Kidney tubule cell (primary cell): ENCODE measurements around the gene ACOT8.
"Not testable (repeated sequence)": the region's sequence is repeated elsewhere in the genome, so short reads cannot be mapped to it uniquely, and the experiment has no call there.

Source experiments
- DNase-seq: peaks from one replicate; pipeline ENCODE4 v3.0.0-alpha.2; 2018; ENCODE audit warnings: low spot score

The ACOT8 gene

DNA sequence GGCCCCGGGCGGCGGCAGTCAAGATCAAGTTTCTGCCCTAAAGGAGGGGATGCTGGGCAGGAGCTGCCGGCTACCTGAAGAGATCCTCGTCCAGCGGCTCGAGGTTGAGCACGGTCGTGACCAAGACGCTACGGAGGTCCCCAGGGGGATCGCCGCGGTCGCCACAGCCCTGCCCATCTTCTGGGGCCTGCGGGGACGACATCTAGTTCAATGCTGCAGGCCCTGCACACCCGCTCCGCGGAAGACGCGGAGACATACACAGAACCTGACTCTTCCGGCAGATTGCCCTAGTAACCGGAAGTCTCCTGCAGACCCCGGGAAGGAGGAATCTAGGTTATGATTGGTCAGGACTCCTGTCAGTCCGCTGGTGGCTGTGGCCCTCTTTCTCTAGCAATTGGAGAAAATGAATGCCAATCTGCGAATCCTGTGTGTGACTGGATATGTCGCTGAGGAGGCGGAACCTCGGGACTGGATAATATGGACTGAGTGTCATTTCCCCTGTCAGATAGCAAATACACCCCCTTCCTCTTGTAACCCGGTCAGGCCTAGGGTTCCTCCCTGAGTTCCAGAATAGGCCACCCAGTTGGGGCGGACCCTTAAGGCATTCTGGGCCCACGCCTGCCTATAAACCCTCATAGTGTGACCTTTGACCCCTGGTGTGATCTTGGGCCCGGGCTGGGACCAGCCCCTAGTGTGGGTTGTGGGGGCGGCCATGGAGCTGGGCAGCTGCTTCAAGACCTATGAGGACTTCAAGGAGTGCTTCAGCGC is at the start of gene ACOT8, which contains the start of gene ZSWIM3:
Gene ACOT8 (minus strand): TSS at position 279 of the 768 bp plus-strand sequence. CDS start 77 bp downstream, at position 202.
Gene ZSWIM3 (plus strand): TSS at position 501 of the 768 bp plus-strand sequence. CDS start 212 bp downstream, at position 713.
- peak; percentile 100 for DNase-seq

DNA sequence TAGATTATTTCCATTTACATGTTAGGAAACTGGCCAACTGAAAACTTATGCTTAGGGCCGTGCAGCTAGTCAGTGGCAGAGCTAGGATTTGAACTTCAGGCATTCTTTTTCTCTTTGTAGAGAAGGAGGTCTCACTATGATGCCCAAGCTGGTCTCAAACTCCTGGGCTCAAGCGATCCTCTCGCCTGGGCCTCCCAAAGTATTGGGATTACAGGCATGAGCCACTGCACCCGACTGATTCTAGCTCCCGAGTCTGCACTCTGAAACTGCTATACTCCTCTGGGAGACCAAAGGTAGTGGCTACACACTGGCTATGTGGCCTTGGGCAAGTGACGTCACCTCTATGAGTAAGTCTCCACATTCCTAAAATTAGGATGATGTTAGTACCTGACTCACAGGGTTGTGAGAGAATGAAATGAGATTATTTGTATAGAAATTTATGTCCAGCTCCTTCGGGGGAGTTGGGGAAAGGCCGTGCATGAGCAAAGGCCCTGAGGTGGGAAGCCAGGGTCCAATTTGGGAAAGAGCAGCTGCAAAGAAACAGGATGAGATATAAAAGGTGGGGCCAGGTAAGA is 48.4 kb upstream of the ACOT8 start:
- DNase-seq = peak; percentile 88

DNA sequence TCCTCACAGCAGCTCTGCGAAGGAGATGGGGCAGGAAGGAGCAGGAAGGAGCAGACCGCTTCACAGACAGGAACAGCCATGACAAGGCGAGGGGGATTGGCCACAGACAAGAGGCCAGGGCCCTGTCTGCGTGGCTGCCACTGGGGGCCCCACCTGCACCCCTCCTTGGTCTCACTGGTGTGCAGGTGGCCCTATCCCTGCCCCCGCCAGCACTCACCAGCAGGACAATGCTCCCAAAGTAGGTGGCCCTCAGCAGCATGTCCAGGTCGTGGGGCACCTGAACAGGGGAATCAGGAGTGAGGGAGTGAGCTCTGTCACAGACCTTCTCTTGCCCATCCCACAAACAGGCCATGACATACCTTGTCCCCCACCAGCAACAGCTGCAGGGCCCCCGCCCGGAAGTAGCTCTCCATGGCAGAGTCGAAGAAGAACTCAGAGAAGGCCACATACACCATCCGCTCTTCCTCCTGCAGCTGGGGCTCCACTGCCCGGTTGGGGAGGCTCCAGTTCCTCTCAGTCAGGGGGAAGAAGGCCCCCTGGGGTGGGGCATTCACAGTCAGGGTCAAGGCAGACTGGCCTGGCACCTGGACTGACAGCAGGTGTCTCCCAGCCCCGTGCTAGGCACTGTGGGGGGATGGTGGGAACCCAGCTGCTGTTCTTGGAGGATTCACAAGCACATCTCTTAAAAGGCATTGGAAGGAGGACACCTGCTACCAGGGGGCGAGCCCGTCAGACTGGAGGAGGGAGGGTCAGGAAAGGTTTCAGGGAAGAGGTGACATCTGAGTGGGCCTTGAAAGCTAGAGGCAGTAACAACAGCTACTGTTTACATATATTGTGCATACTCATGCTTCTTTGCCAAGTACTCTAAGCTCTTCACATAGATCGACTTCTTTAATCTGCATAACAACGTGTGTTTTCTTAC is 47.7 kb upstream of the ACOT8 start:
- no peak for DNase-seq

DNA sequence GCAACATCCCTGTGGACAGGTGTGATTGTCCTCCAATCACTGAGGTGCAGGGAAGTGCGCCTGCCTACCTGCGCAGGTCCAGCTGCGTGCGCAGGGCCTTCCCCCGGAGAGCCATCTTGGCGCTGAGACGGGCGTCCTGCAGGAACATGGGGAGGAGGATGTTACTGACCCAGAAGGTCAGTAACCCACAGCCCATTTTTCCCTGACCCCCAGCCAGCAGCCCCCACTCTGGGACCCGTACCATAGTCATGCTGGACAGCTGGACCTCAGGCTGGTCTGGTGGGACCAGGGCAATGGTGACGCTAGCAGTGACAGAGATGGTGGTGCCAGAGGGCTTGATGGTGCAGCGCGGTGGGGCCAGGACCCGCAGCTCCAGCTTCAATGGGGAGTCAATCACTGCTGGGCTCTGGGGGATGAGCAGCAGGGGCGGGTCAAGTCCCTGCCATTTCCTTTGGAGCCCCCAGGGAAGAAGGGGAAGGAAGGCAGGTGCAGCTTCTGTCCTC is 45.1 kb upstream of the ACOT8 start:
- no peak for DNase-seq

DNA sequence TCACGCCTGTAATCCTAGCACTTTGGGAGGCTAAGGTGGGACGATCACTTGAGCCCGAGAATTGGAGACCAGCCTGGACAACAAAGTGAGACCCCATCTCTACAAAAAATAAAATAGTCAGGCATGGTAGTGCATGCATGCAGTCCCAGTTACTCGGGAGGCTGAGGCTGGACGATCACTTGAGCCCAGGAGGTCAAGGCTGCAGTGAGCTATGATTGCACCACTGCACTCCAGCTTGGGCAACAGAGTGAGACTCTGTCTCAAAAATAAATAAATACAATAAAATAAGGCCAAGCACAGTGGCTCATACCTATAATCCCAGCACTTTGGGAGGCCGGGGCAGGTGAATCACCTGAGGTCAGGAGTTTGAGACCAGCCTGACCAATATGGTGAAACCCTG is 44.1 kb upstream of the ACOT8 start:
- DNase-seq = not testable (repeated sequence)

DNA sequence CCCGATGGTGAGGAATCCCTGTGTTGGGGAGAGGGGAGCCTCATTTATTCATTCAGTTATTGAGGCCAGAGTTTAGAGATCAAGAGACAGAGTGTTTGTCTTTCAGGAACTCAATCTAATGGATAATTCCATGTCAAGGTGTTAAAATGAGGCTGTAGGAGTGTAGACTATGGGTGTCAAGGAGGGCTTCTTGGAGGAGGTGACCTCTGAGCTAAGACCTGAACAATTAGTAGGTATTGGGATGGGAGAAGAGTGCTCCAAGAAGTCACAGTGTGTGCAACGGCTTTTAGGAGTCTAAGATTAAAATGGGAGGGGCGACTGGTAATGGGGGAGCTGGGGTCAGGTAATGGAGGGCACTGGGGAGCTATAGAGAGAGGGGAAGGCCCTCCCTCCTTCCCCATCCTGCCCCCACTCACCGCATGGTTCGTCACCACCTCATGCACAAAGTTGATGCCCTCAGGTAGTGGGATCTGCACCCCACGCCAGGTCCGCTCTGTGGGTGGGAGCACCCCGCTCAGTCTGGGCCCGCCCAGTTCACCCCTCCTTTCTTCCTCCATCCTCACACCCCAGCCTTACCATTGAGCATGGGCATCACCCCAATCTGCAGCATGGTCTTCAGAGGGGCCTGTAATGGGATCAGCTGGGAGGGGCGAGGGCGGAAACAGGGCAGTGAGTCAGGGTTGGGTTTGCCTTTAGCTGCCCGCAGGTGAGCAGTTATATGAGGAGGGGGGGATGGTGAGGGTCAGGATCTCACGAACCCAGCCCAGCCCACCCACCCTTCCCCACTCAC is 42.0 kb upstream of the ACOT8 start:
- no peak for DNase-seq

DNA sequence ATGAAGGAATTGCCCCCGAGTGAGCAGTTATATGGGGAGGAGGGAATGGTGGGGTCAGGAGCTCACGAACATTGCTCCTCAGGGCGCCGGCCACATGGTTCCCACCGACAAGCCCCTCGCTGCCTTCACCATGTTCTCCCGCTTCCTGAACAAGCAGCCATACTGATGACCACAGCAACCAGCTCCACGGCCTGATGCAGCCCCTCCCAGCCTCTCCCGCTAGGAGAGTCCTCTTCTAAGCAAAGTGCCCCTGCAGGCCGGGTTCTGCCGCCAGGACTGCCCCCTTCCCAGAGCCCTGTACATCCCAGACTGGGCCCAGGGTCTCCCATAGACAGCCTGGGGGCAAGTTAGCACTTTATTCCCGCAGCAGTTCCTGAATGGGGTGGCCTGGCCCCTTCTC is 41.1 kb upstream of the ACOT8 start:
- no peak for DNase-seq

DNA sequence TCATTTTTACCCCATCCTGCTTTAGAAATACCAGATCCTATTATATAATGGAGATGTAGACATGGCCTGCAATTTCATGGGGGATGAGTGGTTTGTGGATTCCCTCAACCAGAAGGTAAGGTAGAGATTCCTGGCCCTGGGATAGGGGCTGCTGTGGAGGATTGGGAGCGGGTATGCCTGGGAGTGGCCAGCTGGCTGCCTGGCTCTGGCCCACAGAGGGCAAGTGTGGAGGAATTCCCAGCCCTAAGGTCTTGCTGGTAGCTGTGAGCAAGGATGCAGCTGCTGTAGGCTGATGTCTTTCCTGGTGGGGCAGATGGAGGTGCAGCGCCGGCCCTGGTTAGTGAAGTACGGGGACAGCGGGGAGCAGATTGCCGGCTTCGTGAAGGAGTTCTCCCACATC is 40.5 kb upstream of the ACOT8 start:
- no peak for DNase-seq

DNA sequence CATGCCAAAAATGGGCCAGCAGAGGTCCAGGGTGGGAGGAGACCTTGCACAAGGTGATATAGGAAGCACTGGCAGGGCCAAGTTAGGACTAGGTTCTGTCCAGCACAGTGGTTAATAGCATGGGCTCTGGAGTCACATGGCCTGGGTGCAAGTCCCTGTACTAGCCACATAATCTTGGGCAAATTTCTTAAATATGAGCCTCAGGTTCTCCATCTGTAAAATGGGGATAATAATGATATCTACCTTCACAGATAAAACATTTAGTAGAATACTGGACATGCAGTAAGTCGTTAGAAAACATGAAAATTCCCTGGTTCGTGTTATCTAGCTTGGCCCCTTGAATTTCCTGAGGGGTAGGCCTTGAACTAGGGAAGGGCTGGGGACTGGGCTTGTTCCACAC is 40.1 kb upstream of the ACOT8 start:
- no peak for DNase-seq

DNA sequence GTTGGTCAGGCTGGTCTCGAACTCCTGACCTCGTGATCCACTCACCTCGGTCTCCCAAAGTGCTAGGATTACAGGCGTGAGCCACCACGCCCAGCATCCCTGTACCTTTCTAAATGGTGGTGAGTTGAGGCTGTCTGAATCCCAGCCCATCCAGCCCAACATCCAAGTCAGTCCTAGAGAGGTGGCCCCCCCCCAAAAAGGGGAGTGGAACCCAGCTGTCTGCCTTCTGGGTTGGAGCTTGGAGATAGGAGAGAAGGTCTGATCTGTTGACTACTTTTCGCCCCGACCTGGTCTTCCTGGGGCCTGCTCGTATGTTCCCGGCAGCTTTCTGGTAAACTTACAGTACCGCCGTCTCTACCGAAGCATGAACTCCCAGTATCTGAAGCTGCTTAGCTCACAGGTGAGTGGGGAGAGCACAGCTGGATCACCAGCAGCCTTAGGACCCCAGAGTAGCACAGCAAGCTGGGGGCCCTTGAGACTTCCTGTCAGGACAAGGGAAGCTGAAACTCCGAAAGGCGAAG is 39.5 kb upstream of the ACOT8 start:
- no peak for DNase-seq

DNA sequence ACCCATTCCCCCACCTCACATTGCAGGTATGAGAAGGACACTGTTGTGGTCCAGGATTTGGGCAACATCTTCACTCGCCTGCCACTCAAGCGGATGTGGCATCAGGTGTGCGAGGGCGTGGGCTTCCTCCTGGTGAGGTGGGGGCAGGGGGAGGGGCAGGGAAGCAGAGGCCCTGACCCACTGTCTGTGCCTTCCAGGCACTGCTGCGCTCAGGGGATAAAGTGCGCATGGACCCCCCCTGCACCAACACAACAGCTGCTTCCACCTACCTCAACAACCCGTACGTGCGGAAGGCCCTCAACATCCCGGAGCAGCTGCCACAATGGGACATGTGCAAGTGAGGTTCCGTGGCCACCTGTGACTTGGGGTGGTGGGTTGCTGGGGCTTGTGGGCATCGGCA is 37.6 kb upstream of the ACOT8 start:
- DNase-seq = no peak

DNA sequence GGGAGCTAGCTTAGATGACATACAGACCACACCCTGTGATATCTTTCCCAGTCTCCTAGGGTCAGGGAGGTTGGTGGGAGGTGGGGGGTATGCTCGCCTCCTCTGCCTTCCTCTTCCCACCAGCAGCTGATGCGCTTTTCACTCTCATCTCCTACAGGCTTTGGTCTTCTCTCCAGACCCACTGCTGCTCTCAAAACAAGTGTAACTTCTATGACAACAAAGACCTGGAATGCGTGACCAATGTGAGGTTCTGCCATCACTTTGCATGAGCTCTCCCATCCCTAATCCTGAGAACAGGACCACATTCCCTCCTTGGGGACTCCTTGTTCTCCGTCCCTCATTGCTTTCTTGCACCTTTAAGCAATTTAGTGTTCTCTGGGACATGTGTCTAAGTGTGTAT is 36.6 kb upstream of the ACOT8 start:
- peak; percentile 24 for DNase-seq

DNA sequence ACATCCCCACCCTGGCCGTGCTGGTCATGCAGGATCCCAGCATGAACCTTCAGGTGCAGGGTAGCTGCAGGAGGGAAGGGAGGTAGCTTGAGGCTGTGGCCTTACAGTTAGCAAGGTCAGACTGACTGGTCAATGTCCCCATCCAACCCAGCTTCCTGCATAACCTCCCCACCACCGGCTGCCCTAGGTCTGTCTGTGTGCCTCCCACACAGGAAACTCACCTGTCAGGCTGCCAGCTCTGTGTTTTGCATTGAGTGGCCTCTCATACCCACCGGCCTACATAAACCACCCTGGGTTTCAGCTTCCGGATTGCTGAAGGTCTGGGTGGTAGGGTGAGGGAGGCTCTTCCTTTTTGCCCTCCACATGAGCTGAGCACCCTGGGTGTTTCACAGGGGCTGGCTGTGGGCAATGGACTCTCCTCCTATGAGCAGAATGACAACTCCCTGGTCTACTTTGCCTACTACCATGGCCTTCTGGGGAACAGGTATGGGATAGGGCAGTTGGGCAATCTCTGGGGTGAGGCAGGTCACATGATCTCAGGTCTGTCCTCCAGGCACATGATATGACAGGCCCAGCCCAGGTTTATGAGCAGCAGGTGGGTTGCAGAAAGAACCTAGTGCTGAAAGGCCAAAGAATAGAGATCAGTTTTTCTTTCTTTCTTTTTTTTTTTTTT is 35.8 kb upstream of the ACOT8 start:
- DNase-seq = no peak

DNA sequence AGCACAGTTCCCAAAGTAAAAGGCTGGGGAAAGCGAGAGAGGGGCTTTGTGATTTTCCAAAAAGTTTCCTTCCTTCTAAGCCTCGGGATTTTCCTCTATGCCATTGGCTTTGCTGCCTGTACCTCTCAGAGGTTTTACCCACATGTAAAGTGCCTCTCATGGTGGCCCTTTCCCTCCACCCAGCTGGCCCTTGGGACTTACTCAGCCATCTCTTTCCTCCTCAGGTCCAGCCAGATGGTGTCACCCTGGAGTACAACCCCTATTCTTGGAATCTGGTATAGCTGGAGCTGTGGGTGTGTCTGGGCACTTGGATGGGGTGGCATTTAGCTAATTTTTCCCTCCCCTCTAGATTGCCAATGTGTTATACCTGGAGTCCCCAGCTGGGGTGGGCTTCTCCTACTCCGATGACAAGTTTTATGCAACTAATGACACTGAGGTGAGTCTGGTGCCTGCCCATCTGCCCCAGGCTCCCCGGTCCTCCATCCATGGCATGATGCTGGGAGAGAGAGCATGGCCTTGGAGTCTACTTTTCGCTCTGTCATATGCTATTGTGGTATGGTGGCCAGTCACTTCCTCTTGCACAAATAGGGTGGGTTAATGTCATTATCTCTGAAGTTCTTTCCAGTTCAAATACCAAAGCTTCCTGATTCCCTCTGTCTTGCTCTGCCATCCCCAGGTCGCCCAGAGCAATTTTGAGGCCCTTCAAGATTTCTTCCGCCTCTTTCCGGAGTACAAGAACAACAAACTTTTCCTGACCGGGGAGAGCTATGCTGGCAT is 35.0 kb upstream of the ACOT8 start:
- DNase-seq = peak; percentile 65

DNA sequence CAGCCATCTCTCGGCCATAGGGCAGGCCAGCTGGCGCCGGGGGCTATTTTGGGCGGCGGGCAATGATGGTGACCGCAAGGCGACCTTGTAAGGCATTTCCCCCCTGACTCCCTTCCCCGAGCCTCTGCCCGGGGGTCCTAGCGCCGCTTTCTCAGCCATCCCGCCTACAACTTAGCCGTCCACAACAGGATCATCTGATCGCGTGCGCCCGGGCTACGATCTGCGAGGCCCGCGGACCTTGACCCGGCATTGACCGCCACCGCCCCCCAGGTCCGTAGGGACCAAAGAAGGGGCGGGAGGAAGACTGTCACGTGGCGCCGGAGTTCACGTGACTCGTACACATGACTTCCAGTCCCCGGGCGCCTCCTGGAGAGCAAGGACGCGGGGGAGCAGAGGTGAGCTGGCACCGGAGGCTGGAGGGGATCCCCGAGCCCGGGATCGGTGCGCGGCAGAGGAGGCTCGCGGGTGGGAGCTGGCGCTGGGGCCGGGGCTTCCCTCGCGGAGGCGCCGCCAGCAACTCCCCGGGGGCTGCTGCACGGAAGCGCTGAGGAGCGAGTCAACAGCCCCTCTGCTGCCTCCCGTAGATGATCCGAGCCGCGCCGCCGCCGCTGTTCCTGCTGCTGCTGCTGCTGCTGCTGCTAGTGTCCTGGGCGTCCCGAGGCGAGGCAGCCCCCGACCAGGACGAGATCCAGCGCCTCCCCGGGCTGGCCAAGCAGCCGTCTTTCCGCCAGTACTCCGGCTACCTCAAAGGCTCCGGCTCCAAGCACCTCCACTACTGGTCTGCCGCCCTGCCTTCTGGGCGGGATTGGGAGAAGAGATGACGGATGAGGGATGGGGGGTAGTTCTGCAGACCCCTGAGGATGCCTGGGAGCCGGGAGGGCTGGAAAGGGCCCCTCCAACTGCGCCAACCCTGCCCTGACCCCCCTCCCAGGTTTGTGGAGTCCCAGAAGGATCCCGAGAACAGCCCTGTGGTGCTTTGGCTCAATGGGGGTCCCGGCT is 34.1 kb upstream of the ACOT8 start, which contains the start of the genes CTSA and NEURL2:
Gene CTSA (plus strand): TSS at position 351 of the 999 bp plus-strand sequence. CDS start 234 bp downstream, at position 585.
Gene NEURL2 (minus strand): TSS at position 224 of the 999 bp plus-strand sequence. CDS start 217 bp downstream, at position 7.
- peak; percentile 88 for DNase-seq

DNA sequence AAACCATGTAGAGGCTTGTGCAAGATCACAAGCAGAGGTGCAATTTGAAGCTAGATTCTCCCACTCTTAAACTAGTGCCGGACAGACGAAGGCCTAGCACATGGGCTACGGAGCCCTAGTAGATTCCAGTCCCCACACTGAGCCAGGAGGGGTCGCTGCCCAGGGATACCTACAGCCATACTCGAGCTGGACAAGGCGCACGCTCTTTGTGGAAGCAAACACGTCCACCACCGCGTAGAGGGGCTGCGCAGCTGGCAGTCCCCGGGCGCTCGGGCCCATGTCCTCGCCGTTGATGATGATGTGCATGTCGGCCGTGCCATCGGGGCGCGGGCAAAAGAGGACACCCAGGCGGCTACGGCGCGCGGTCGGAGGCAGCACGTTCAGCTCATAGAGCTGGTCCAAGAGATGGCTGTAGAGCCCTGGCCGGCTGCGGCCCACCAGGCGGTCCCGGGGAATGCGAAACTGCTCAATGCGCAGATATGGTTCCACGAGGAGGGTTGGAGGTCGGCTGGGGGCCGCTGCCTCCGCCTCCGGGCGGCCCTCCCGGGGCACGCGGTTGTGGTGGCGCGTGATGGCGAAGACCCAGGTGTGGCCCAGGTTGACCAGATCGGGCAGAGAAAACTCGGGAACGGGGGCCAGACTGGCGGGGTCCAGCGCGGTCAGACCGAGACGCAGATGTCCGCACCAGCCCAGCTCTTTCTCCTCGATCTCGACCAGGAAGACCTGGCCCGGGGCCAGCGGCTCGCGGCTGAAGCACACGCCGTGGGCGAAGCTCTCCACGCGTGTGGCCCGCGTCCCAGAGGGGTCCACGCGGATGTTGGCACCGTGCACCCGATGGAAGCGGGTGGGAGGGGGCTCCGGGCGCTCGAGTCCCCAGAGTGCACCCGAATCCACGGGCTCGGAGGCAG is 33.1 kb upstream of the ACOT8 start:
- peak; percentile 72 for DNase-seq

DNA sequence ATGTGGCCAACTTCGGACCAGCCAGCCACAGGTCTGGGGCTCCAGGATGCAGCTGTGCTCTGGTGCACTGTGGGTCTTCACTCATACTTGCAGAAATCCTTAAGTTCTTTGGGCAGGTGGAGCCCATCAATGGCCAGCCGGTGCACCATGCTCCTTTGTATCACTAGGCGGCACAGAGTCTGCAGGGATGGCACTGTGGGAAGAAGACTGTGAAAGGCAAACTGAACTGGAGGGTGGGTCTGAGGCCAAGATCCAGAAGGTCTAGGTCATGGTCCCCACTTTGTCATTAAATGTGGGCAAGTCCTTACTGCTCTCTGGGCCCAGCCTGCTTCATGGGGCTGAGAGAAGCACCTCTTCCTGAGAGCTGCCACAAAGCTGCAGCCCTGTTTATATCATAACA is 31.5 kb upstream of the ACOT8 start:
- DNase-seq = no peak
